Measurements from ENCODE around the gene SEPTIN3.

The SEPTIN3 gene

DNA sequence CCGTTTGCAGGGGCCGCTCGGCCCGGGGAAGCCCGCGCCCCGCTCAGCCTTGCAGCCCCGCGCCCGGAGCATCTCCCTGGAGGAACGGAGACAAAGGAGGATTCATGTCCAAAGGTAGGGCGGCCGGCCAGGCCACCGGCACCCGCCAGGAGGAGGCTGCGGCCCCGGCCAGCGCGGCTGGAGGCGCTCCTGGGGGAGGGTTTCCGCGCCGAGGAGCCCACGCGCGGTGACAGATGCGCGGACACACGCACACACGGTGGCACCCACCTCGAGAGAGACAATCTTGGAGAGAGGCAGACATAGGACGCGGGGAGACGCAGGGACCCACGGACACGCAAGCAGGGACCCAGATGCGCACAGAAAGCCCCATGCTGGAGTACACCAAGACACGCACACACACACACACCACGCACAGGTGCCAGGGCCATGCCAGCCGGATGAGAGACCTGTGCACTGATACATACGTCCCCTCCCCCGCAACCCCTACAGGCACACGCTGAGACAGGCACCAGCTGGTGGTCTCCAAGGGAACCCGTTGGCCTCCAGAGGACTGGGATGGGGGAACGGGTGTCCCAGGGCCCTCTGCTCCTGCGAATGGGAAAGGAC lies 7.8 kb downstream of the SEPTIN3 start:
- DNase-seq: peak; percentile 61

DNA sequence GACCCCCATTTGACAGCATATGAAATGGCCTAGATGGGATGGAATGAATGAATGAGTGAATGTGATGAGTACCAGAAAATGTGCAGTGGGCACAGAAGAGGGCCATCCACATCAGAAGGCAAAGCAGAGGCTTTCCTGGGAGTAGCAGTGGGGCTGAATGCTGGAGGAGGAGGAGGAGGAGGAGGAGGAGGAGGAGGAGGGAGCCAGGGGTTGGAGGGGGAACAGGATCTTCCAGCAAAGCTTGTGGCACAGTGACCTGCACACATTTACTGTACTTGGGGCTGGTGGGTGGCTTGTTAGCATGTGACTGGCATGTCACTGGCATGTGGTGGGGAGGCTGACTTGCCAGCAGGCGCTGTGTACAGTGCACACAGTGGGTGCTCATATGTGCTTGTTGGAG lies 9.5 kb downstream of the SEPTIN3 start:
- no peak for DNase-seq

DNA sequence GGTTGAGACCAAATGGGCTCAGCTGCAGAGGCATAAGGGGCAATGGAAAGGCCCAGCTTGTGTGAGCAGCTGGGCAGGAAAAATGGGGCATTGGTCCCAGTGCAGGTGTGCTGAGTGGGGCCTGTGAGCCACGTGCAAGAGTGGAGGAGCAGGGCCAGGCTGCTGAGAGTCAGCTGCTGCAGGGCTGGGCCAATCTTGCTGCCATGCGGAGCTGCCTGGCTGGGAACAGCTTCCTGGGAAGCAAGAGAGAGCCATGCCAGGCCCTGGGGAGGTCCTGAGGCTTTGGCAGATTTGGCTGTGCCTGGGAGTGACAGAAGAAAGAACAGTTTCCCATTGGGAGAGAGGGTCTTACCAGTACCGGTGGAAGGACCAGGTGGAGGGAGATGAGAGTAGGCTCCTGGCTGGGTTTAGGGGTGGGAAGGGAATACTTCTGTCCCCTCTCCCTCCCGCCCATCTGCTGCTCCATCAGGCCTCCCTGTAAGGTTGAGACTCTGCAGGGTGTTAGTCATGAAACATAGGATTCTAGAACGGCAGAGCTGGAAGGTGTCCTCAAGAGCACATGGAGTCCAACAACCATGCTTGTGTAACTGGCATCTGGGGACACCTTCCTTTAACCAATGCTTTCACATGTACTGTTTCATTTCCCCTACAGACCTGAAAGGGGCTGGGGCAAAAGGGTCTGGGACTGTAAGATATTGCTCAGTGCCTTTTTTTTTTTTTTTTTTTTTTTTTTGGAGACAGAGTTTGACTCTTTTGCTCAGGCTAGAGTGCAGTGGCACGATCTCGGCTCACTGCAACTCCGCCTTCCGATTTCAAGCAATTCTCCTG lies 10.4 kb downstream of the SEPTIN3 start:
- DNase-seq: no peak

DNA sequence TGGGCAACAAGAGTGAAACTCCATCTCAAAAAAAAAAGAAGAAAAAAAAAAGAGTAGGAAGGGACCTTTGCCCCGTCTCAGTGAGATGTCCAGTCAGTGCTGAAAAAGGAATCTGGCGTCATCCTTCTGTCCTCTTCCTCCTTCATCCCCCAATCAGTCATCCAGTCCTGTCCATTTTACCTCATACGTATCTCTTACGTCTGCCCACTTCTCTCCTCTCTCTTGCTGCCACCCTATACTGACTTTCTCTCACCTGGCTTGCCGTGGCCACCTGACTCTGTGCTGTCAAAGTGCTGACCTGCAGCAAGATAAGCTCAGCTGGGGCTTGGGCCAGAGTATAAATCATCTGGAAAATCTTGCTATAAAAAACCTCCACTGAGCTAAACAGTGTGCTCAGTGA lies 13.6 kb downstream of the SEPTIN3 start:
- DNase-seq: no peak

DNA sequence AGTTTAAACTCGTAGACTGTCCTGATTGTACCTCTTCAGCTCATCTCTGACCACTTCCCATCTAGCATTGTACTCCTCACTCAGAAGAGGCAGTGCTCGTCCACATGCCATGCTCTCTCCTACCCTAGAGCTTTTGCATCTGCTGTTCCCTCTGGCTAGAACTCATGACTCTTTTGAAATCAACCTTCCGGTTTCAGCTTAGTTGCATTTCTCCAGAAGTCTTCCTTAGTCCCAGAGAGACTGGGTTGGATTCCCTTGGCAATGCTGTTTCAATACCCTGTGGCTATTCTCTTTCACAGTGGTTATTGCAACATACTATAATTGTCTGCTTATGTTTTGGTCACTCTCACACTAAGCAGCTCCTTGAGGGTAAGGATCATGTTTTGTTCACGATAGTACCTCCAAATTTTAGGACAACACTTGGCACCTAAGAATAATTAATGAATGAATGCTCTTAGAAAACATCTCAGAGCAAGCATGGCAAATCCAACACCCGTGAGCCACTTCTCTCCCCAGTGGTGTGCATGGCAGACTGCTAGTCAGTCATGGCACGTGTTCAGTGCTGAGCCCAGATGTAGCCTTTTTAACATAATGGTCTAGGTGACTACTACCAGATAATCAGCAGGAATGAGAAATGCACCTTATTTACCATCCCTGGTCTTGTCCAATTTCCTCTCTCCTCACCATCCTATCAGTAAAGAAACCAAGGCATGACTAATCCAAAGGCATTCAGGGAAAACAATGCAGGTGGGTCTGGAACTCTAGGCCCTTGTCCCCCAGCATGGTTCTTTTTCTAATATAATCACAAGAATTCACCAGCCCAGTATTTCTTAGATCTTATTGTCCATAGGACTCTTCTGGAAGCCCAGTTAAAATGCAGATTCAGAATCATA lies 14.5 kb downstream of the SEPTIN3 start:
- no peak for DNase-seq

DNA sequence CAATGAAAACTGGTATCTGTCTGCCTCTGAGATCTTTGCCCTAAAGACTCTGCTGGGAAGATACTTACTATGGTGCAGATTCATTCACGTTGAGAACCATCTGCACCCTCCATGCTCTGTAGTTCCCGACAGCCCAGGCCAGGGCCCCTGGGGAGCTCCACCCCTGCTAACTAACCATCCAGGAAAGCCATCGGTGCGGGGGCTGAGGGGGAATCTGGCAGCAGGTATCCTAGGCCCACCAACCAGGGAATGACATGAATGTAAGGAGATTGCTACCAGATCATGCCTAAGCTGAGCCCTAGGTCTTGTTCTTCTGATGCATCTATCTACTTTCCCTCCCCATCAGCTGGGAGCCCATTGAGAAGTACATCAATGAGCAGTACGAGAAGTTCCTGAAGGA lies 18.0 kb downstream of the SEPTIN3 start:
- no peak for DNase-seq

DNA sequence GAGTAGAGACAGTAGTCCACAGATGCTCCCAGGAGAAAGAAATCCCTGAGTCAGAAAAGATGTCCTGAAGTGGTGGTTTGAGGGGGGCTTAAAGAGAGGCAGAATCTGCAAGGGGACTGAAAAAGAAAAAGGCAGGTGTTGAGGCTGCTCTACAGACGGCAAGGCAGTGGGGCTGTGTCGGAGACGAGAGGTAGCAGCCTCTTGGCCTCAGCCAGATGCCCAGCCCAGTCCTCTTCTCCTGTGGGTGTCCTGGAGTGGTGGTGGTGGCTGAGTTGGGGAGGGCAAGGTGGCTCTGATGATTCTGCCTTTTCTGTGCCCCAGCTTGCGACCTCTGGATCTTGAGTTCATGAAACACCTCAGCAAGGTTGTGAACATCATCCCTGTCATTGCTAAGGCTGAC lies 20.0 kb downstream of the SEPTIN3 start:
- DNase-seq: no peak

DNA sequence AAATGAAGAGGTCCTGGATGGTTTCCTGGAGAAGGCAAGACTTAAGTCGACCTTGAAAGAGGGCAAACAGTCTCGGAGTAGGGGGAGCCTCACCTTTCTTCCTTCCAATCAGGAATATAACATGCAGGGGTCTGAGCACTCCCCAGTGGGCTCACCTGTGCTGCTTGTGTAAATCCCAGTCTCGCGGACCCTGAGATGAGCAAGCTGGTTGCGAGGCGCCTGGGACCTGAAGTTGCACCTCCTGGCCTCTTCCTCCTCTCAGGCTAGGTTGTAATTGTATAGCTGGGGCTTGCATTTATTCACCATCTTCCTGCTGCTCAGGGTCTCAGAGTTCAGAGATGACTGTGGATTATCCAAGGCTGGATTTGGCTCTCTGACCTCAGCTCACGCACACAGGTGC lies 21.9 kb downstream of the SEPTIN3 start:
- no peak for DNase-seq

DNA sequence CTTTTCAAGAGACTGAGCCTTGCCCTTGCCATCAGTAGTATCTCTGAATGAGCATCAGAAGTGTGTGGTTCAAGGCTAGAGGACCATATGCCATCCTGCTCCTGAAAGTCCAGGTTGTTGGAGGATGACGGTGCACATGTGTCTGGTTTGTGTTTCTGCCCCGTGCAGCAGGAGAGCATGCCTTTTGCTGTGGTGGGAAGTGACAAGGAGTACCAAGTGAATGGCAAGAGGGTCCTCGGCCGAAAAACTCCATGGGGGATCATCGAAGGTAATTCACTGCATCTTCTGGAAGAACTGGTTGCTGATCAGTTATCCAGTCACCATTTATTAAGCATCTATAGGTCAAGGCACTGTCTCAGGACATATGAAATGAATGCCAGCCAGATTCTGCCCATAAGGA lies 23.3 kb downstream of the SEPTIN3 start:
- no peak for DNase-seq

DNA sequence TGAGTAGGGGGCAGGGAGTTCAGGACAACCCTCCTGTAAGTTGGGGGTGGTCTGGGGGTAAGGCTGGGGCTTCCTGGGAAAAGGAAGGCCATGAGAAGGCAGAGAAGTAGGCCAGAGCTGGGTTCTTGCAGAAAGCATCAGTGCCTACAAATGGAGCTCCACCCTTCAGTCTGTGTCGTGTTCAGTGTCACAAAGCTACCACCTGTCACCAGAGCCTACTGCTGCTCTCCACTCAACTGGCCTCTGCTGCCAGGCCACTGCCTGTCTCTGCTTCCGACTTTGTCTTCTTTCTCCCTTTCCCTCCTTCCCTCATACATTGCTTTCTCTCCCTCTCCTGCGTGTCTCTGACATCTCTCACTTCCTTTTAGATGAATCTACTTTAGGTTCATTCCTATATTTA lies 26.0 kb downstream of the SEPTIN3 start:
- DNase-seq: no peak

DNA sequence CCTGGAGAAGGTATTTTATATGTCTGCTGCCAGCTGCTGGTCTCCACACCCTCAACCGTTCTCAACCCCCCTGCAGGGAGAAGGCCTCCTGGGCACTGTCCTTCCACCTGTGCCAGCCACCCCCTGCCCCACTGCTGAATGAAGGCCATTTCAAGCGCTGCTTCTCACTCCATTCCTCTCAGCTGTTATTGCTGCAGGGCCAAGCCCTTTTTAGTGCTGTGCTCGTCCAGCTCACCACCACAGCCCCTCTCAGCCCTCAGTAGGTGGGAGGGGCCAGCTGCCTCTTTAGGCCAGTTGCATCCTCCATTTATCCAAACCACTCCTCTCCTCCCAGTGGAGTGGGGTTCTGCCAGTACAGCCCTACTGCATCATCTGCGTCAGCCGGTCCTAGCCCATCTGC lies 27.6 kb downstream of the SEPTIN3 start:
- no peak for DNase-seq

DNA sequence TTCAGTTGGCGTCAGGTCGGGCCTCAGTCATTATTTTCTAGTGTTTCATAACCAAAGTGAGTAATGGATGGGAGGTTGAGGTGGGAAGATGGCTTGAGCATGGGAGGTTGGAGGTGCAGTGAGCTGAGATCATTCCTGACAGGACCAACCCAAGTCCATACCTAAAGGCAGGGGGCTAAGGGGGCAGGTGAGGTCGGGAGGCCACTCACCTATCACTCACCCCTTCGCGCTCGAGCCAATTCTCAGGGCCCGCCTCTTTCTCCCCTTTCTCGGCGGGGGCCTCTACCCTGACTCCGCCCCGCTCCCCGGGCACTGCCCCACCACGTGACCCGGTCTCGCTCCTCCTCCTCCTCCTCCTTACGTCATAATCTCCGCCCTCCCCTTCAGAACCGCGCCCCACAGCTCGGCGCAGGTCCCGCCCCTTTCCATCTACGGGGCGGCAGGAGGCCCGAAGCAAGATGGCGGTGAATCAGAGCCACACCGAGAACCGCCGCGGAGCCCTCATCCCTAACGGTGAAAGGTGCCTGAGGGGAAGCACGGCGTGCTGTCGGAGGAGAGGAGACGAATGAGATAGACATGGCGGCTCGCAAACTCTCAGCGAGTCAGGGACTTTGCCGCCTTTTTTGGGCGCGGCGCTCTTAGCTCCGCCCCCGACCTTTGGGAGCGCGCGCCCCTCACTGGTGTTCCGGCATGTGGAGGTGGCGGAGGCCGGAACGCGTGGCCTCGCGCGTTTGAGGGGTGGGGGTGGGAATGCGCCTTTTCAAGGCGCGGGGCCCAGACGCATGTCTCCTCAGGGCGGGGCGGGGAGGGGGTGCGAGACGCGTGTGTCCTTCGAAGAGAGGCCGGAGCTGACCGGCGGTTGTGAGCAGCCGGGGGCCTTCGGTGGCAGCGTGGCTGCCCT lies 29.4 kb downstream of the SEPTIN3 start, which contains the start of gene WBP2NL:
Gene WBP2NL (plus strand): TSS at position 428 of the 901 bp plus-strand sequence. CDS start 31 bp downstream, at position 459.
- DNase-seq: peak; percentile 90

DNA sequence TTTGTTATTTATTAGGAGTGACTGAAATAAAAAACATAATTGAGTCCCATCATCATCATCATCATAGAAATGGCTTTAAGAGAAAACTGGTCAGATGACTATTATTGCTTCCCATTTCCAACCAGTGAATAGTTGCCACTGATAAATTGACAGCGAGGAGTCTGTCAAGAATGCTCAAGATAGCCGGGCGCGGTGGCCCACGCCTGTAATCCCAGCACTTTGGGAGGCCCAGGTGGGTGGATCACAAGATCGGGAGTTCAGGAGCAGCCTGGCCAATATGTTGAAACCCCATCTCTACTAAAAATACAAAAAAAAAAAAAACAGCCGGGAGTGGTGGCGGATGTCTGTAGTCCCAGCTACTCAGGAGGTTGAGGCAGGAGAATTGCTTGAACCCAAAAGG lies 31.2 kb downstream of the SEPTIN3 start:
- DNase-seq: no peak

DNA sequence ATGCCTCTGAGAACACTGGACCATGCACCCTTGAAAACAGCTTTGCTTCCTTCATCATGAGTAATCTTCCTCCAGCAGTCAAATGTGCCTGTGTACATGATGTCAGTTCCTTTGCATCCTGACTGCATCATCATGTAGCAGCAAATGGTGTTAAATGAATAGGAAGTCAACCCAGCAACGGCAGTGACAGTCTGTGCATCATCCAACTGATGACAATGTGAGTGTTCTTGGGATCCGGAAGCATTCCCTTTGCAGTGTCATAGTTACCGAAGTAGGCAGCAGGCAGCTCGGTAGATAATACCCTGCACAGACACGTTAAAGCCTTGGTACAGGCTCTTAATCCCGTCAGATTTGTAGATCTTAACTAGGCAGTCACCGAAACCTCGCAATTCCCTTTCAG lies 31.9 kb downstream of the SEPTIN3 start:
- DNase-seq: no peak

DNA sequence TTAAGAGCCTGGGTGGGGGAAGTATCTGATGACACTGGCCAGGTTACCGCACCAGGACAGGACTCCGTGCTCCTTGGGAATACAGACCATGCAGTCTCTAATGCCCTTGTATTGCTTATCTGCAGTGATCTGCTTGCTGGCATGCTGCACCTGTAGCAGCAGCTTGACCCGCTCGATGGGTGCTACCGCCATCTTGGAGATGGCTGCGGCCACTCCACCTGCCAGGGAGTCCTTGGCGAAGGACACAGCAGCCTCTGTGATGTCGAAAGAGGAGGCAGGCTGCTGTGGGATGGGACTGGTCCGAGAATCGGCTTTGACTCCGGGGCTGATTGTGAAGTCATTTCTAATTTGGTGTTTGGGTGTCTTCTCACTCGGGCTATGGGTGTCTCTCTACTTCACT lies 32.5 kb downstream of the SEPTIN3 start:
- no peak for DNase-seq

DNA sequence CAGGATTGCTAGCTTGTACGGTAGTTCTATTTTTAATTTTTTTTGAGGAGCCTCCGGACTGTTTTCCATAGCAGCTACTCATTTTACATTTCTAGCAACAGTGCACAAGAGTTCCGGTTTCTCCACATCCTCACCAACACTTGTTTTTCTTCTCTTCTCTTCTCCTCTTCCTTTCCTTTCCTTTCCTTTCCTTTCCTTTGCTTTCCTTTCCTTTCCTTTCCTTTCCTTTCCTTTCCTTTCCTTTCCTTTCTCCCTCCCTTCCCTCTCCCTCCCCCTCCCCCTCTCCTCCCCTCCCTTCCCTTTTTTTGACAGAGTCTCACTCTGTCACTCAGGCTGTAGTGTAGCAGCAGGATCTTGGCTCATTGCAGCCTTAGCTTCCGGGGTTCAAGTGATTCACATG lies 38.7 kb downstream of the SEPTIN3 start:
- DNase-seq: no peak

DNA sequence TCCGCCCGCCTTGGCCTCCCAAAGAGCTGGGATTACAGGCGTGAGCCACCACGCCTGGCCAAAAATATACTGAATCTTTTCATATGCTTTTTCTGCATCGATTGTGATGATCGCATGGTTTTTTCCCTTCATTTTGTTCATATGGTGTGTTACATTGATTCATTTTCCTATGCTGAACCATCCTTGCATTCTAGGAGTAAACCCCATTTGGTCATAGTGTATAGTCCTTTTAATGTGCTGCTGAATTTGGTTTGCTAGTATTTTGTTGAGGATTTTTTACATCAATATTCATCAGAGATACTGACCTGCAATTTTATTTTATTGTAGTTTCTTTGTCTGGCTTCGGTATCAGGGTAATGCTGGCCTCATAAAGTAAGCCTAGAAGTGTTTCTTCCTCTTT lies 41.5 kb downstream of the SEPTIN3 start:
- DNase-seq: no peak

DNA sequence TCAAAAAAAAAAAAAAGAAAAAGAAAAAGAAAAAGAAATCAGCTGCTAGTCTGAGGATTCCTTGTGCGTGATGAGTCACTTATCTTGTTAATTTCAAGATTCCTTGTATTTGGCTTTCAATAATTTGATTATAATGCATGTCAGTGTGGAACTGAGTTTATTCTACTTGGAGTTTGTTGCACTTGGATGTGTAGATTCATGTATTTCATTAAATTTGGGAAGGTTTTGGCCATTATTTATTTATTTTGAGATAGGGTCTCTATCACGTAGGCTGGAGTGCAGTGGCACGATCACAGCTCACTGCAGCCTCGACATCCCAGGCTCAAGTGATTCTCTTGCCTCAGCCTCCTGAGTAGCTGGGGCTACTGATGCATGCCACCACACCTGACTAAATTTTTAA lies 44.1 kb downstream of the SEPTIN3 start:
- no peak for DNase-seq

DNA sequence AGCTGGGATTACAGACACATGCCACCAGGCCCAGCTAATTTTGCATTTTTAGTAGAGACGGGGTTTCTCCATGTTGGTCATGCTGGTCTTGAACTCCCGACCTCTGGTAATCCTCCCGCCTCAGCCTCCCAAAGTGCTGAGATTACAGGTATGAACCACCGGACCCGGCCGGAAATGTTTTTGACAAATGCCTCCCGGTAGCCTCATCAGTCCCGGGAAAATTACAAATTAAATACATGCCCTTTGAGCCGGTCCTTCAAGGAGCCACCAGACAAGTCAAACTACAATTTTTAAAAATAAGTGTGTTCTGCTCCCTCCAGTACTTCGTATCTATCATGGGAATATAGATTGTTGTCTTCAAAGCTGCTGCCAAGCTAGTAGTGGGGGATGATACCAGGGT lies 46.9 kb downstream of the SEPTIN3 start:
- no peak for DNase-seq

DNA sequence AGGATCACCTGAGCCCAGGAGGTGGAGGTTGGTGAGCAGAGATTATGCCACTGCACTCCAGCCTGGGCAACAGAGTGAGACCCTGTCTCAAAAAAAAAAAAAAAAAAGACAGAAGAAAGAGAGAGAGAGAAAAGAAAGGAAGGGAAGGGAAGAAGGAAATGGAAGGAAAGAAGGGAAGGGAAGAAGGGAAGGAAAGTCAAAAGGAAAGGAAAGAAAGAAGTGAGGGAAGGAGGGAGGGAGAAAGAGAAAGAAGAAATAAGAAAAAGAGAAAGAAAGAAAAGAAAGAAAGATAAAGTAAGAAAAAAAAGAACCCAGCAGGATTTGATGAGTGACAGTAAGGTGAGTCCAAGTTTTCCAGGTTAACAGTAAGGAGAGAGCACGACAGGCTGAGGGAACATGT lies 49.0 kb downstream of the SEPTIN3 start:
- DNase-seq: no peak
